HG02870 (cell line): Measurements from ENCODE around the gene MDFI.

Source experiments
- ATAC-seq: cut with Tn5 transposase; IDR thresholded peaks from one replicate; pipeline ENCODE4 v1.9.1; 2021; ENCODE audit warnings: mild to moderate bottlenecking, moderate library complexity; ENCODE audit not compliant: unreplicated experiment

Gene MDFI

GRCh38 chr6:41638002-41638934 is at the start of gene MDFI:
TSS of gene MDFI (plus strand) at chr6:41638468. CDS start at chr6:41638750, 282 bp downstream.
- no peak for ATAC-seq

- ATAC-seq = no peak
These were observed 49.0 kb upstream of the MDFI start for GRCh38 chr6:41589223-41589622.

GRCh38 chr6:41589636-41590622 is 48.3 kb upstream of the MDFI start:
- ATAC-seq = no peak

GRCh38 chr6:41591122-41591521 is 47.1 kb upstream of the MDFI start:
- ATAC-seq = no peak

GRCh38 chr6:41591859-41592502 is 46.3 kb upstream of the MDFI start:
- ATAC-seq = no peak

GRCh38 chr6:41593406-41593805 is 44.9 kb upstream of the MDFI start:
- no peak for ATAC-seq

GRCh38 chr6:41593839-41594238 is 44.4 kb upstream of the MDFI start:
- no peak for ATAC-seq

- no peak for ATAC-seq
These were observed 43.9 kb upstream of the MDFI start for GRCh38 chr6:41594326-41594725.

- ATAC-seq = no peak
These were observed 43.5 kb upstream of the MDFI start for GRCh38 chr6:41594766-41595165.

GRCh38 chr6:41595166-41595565 is 43.1 kb upstream of the MDFI start:
- ATAC-seq = no peak

GRCh38 chr6:41596096-41596685 is 42.1 kb upstream of the MDFI start:
- ATAC-seq = no peak

GRCh38 chr6:41596807-41597206 is 41.5 kb upstream of the MDFI start:
- no peak for ATAC-seq

GRCh38 chr6:41597246-41598000 is 40.8 kb upstream of the MDFI start:
- ATAC-seq = no peak

GRCh38 chr6:41598670-41599014 is 39.6 kb upstream of the MDFI start:
- ATAC-seq = no peak

- no peak for ATAC-seq
These were observed 39.0 kb upstream of the MDFI start for GRCh38 chr6:41599015-41599851.

- ATAC-seq = no peak
These were observed 38.3 kb upstream of the MDFI start for GRCh38 chr6:41599852-41600445.

GRCh38 chr6:41600499-41601247 is 37.6 kb upstream of the MDFI start:
- no peak for ATAC-seq

- no peak for ATAC-seq
These were observed 37.1 kb upstream of the MDFI start for GRCh38 chr6:41601248-41601549.
